OCI-LY1 (cell line): ENCODE data around the gene GNAO1.

Experiments
- EZH2 ChIP-seq: fragments of 200-600 bp; sonication (generic), shearing (Covaris generic); IDR thresholded peaks from 2 replicates; pipeline ENCODE4 v1.8.0; 2017; ENCODE audit warnings: borderline replicate concordance, mixed run types, mild to moderate bottlenecking, antibody characterized with exemption, low read length, moderate library complexity, mixed read lengths
- TF ChIP-seq, protein P1 (sequence below): fragments of 200-600 bp; sonication (generic), shearing (Covaris generic); IDR thresholded peaks from 2 replicates; pipeline ENCODE4 v1.5.1; 2017; ENCODE audit warnings: mild to moderate bottlenecking, antibody characterized with exemption, low read length, moderate library complexity, mixed read lengths

DNA sequence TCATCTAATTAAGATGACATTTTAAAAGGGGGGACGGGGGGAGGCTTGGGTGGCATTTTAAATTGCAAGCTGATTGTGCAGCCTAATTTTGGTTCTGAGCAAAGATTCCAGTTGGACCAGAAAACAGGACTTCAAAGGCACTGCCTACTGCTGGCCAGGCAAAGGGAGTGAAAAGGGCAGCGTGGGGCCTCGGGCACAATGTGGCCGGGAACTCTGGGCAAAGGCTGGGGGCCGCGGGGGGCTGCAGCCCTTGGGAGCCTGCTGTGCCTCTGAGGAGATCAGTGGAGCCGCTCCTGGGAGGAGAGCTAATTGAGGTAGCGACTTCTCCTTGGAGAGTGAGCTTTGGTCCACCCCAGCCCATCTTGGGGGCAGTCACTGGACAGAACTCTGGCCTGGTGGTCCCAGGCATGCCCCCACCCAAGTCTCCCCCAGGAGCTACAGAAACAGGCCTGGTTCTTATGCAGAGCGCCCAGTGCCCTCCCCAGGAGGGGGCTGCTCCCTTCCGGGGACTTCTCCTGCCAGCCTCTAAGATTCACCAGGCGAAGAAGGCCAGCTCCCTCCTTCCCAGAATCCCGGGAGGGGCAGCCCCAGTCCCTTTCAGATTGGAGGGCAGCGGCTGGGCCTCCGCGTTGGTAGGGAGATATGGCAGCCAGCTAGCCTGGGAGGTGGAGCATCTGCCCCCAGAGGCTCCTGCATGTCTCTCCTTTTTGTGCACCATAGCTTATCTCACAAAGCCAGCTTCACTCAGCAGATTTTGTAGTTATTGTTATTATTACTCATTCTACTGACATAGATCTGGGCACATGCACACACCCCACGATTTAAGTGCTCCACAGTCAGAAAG lies 115.6 kb downstream of the GNAO1 start:
- TF ChIP-seq, protein P1, sequence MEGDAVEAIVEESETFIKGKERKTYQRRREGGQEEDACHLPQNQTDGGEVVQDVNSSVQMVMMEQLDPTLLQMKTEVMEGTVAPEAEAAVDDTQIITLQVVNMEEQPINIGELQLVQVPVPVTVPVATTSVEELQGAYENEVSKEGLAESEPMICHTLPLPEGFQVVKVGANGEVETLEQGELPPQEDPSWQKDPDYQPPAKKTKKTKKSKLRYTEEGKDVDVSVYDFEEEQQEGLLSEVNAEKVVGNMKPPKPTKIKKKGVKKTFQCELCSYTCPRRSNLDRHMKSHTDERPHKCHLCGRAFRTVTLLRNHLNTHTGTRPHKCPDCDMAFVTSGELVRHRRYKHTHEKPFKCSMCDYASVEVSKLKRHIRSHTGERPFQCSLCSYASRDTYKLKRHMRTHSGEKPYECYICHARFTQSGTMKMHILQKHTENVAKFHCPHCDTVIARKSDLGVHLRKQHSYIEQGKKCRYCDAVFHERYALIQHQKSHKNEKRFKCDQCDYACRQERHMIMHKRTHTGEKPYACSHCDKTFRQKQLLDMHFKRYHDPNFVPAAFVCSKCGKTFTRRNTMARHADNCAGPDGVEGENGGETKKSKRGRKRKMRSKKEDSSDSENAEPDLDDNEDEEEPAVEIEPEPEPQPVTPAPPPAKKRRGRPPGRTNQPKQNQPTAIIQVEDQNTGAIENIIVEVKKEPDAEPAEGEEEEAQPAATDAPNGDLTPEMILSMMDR, result no peak
- TF ChIP-seq EZH2, result no peak
